ENCODE data around the gene MFSD11.

GRCh38 chr17:76742958-76743357, 5.0 kb downstream of the MFSD11 start:
- TF ChIP-seq, protein P1, sequence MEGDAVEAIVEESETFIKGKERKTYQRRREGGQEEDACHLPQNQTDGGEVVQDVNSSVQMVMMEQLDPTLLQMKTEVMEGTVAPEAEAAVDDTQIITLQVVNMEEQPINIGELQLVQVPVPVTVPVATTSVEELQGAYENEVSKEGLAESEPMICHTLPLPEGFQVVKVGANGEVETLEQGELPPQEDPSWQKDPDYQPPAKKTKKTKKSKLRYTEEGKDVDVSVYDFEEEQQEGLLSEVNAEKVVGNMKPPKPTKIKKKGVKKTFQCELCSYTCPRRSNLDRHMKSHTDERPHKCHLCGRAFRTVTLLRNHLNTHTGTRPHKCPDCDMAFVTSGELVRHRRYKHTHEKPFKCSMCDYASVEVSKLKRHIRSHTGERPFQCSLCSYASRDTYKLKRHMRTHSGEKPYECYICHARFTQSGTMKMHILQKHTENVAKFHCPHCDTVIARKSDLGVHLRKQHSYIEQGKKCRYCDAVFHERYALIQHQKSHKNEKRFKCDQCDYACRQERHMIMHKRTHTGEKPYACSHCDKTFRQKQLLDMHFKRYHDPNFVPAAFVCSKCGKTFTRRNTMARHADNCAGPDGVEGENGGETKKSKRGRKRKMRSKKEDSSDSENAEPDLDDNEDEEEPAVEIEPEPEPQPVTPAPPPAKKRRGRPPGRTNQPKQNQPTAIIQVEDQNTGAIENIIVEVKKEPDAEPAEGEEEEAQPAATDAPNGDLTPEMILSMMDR (conservative IDR thresholded peaks at IDR 0.05; ENCODE audit: low read length): no peak
- no peak for TF ChIP-seq EZH2phosphoT487 (IDR thresholded peaks at IDR 0.05; ENCODE audit: borderline replicate concordance)

Measured in Loucy (cell line).